ENCODE results near the gene MFNG. TPM values are rescaled to one million over a fixed set of nuclear protein-coding genes. Genes with fewer than 3 reads are reported as not detected.

MFNG gene
- total RNA-seq, 1 donor from 2014 or later, result 4.3 TPM

DNA sequence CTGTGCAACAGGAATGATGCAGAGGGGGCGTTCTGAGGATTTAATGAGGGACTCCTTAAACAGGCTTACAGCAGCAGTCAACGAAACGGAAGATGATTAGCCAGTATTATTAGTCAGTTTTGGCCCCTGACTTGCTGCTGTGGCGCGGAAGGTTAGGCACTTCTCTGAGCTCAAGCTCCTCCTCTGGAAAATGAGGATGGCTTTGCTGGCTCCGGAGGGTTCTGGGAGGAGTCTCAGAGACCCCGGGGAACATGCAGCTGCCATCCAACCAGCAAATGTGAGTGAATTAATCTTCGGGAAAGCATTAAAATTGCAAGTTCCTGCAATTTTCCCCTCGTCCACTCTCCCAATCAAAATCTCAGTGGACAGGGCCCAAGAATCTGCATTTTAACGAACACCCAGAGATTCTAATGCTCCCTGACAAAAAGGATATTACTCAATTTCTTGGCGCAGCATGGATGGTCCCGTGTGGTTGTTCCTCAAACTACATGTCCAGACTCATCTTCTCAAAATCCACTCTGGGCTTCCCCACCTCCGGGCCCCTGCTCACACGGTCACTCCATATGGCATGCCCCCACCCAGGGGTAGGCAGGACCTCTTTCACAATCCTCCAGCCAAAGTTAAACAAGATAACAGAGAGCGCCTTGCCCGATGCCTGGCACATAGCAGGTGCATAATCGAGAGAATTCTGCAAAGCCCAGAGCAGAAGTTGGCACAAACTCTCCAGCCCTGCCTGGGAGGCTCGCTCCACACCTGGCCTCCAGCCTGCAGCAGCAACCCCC, 65.3 kb downstream of the MFNG start:
- no peak for ATAC-seq

DNA sequence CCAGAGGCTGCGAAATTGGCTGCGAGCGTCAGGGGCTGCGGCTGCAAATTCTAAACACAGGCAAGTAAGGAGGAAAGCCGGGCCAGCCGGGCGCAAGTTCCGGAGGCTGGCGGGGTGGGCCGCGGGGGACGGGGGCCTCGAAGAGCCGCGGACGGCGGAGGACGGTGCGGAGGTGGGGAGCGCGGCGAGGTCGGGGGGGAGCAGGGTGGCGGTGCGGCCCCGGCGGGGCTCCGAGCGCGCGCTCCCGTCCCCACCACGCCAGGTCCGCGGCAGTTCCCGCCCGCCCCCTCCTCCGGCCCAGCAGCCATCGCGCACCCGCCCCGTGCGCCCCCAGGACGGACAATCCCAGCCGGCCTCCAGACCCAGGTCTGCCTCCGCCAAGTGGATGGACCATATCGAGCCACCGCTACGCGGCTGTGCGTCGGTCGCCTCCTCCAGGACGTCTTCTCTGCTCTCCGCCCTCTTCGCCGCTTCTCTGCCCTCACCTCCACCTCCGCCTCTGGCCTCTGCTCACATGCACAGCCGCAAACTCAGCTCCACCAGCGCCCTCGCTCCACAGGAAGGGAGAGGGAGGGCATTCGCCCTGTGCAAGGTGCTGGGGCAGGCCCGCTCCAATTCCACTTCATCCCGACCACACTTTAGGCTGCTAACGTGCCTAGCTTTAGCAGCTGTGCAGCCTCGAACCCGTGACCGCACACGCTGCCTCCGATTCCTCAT, 66.1 kb downstream of the MFNG start:
- ATAC-seq, result no peak

DNA sequence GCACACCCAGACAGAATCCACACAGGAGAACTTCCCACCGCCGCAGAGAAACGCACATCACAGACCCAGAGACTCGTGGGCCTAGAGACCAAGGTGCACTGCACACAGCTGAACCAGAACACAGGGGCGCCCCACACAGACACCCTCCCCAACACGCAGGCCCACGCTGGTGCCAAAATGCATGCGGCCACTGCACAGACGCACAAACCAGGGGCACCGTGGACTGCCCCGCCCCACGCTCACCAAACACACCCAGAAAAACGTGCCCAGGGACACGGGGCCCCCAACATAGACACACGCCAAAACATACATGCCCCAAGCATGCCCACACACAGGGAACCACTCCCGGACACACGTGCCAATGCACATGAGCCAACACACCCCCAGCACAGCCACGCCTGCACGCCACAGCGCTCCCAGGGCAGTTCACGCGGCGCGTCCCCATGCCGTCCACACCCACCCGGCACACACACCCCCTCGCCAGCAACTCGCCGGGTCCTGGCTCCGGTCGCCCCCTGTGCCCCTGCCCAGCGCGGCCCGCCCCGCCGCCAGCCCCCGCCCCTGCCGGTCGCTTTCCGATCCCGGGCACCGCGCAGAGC, 66.7 kb downstream of the MFNG start:
- ATAC-seq, result peak; percentile 43

Other genes starting within 250 kb of the MFNG start
- 19.0 TPM for gene RAC2, start 242.1 kb downstream of the MFNG start, total RNA-seq
- 1.6 TPM for gene CYTH4, start 203.9 kb downstream of the MFNG start, total RNA-seq
- gene ELFN2, start 58.9 kb downstream of the MFNG start, total RNA-seq, result not detected
- gene CARD10, start 33.0 kb upstream of the MFNG start, total RNA-seq, result 10.5 TPM
- 117 TPM for gene CDC42EP1, start 74.1 kb upstream of the MFNG start, total RNA-seq
- gene LGALS2, start 93.7 kb upstream of the MFNG start, total RNA-seq, result not detected
- gene GGA1, start 122.5 kb upstream of the MFNG start, total RNA-seq, result 28.4 TPM
- 40.2 TPM for gene SH3BP1, start 153.3 kb upstream of the MFNG start, total RNA-seq
- 2.5 TPM for gene PDXP, start 172.3 kb upstream of the MFNG start, total RNA-seq
- 55.5 TPM for gene LGALS1, start 189.3 kb upstream of the MFNG start, total RNA-seq
- 32.8 TPM for gene NOL12, start 200.0 kb upstream of the MFNG start, total RNA-seq
- 68.3 TPM for gene TRIOBP, start 210.7 kb upstream of the MFNG start, total RNA-seq

All from esophagus mucosa (tissue), 1 donor.